HG03354 (cell line): Measurements from ENCODE around the gene DUSP9.

Source experiments
- ATAC-seq: cut with Tn5 transposase; IDR thresholded peaks from one replicate; pipeline ENCODE4 v1.9.1; 2021; ENCODE audit warnings: mild to moderate bottlenecking; ENCODE audit not compliant: unreplicated experiment, poor library complexity, severe bottlenecking

Gene DUSP9

DNA sequence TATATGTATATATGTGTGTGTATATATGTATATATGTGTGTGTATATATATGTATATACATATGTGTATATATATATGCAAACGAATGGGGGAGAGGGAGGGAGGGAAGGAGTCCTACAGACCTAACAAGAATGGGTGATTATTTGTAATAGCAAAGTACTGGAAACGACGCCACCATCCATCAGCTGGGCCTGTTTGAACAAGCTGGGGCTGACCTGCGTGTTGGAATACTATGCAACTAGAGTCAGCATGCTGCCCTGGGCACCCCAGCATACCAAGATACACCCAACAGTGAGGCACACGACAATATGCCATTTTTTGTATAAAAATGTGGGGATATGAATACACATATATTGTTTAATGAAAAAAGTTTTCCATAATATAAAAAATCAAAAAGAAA lies 26.4 kb upstream of the DUSP9 start:
- no peak for ATAC-seq

DNA sequence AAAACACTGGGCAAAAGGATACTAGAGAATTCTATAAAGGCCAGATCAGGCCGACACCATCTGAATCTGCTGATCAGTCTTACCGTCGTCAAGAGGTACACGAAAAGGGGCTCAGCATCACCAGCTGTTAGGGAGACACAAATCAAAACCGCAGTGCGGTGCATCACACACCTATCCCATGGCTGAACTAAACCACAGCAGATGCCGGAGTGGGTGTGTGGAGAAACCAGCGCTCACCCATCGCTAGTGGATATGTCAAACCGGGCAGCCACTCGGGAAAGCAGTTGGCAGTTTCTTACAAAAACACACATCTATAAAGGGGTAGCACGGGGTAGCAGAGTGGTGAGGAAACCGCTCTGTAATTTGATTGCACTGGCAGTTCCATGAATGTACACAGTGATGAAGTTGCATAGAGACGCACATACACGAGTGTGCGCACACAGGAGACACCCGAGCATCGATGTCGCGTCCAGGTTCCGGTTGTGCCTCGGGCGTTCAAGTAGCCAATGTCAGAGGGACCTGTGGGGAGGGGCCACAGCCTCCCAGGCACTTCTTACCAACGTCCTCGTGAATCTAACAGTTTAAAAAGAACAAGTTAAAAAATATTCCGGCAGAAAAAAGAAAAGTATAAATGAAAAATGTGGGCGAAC lies 24.9 kb upstream of the DUSP9 start:
- ATAC-seq: no peak

DNA sequence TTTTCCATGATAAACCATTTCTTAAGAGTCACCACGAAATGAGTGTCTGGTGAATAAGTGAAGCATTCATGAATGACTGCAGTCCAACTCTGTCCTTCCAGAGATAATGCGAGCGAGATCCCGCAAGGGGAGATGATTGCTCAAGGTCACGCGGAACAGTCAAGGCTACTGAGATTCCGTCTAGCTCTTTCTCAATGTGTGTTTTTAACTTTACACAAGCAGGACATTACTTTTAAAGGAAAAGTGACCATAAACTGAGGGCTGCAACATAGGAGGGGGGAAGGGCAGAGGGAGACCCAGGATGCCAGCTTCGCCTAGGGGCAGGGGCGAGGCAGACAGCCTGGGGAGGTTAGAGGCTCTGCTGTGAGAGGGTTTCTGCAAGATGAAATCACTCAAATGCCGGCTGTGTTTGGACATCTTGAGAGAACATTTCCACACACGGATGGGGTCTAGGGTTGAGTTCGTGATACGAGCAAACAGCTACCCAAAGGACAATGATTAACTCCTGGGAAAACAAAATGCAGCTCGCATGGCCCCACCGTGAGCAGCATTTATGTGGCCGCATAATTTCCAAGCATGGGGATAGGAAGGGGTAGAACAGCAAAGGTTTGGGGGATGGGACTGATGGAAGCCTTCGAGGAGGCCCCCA lies 24.2 kb upstream of the DUSP9 start:
- no peak for ATAC-seq

DNA sequence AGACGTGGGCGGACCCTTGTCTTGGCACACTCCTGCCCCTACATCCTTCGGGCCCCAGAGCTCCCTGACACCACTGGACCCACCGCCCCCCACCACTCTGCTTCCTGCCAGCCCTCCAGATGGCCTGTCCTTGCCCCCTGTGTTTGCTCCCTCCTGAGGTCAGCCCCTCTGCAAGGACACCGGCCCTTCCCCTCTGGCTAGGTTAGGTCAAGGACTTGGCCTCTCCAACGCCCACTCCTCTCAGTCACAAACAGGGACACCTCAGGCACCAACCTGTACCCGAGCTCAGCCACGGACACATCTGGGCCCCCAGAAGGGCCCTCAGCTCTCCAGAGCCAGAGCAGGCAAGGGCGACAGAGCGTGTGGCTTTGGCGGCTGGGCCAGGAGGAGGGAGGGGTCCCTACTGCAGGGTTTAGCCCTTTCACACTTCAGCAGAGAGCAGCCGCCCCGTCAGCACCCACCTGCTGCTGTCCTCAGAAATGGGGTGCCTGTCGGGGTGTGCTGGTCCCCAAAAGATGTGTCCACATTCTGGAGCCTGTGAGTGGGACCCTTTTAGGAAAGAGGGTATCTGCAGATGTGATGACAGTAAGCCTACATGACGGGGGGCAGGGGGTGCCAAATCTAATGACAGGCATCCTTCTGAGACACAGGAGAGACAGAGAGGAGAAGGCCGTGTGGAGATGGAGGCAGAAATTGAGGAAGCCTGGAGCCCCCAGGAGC lies 23.5 kb upstream of the DUSP9 start:
- ATAC-seq: no peak

DNA sequence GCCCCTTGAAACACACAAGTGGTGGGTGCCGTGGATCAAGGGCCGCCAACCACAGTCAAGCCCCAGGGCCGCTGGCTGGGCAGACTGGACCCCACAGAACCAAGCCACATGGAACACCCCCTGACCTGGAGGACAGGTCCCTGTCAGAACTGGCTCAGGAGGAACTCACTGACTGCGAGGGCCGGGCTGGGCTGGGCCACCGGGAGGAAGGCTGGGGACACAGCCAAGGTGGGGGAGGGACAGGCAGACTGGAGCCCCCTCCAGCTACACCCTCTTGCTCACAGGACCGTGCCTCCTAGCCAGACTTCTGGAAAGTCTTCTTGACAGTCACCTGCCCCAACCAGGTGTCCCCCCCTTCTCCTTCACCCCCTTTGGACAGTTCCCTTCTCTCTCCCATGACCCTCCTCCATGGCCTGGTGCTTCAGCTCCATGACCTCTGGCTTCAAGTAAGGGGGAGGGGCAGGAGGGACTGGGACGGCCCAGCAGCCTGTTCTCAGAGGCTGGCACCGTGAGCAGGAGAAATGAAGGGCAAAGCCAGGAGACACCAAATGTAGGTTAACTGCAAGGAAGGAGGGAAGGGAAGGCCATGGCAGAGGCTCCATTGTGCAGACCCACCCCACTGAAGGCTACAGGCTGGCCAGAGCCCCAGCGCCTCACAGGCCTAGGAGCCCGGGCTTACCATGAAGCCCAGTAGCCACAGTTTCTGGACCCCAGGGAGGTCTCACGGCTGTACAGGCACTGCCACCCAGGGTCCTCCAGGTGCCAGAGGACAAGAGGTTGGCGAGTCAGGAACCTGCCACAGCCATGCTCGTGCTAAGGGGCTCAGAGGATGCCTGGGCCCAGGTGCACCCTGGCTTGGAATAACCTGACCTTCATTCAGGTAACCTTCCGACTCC lies 22.6 kb upstream of the DUSP9 start:
- ATAC-seq: no peak

DNA sequence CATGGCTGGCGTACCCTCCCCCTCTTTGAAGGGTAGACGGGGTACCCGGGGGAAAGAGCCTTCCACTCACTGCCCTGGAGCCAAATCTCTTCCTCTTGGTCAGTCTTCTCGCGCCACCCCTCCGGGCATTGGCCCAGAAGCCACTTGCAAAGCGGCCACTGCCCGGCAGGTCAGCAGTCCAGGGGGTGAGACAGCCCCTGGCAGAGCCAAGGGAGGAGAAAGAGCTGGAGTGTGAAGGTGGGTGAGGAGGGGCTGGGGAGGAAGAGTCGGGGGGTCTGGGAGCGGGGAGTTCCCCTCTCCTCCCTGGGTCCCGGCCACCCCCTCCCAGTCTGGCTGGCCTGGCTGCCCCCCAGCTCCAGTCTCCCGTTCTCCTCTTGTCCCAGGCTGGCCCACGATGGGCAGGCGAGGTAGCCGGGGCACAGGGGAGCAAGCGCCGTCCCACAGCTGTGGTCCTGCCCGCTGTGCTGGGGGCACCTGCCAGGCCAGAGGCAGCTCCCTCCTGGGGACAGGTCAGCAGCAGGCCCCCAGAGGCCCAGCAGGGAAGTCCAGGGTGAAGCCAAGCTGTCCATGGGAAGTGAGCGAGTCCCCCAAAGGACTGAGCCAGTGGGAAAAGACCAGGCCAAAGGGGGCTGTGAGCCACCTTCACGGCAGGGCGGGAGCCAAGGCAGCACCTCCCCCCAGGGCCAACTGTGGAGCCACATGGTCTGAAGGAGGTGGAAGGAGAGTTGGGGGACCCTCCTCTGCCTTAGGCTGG lies 21.6 kb upstream of the DUSP9 start:
- no peak for ATAC-seq

DNA sequence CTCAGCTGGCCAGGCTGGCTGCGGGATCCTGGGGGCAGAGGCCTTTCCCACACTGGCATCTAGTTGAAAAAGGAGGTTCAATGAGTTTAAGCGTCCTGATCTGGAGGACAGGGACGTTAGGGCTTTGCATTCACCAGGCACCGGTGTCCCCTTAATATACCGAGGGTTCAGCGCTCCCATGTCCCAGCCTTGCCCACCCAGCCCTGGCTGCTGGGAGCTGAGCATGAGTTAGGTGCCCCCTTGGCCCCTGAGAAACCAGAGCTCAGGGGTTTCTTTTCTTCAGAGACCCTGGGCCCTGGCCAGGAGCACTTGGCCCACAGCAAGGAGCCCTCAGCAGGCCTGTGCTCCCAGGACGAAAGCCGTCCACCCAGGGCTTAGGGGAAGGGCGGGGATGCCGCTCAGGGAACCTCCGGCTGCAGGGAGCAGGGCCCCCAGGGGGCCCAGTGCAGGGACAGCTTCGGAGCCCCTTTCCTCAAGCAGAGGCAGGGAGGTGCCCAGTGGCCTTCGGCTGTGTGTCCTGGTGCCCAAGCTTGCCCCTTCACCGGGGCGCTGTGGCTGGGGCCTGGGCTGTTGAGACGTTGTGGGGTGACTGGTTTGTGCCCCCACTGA lies 20.9 kb upstream of the DUSP9 start:
- ATAC-seq: no peak

DNA sequence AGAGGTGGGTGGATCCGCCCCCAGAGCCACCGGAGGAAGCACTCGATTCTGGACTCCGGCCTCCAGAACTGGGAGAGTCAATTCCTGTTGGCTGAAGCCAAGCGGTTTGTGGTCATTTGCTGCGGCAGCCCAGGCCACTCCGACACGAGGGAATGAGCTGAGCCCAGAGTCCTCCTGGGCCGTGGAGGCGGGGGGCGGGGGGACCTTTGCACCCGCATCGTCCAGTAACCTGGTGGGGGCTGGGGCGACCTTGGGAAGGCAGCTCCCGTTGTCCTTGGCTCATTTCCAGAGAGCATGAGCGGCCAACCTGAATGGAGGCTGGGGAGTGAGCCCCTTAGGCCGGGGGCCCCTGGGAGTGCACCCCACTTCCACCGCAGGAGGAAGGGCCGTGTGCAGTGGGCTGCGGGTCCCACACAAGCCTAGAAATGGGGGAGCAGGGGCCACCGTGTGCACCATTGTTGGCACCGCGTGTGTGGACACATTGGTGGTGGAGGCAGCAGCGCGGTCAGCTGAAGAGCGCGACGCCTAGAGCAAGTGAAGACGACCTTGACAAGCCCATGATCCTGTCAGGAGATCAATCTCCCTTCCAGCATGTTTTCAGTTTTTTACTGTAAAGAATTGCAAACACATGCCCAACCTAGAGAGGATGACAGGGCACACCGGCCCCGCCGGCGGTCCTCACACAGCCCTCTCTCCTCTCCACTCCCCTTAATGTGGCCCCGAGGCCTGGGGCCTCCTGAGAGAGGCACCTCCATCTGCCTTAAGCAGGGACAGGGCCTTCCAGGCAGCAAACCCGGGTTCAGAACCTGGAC lies 19.9 kb upstream of the DUSP9 start:
- ATAC-seq: no peak

DNA sequence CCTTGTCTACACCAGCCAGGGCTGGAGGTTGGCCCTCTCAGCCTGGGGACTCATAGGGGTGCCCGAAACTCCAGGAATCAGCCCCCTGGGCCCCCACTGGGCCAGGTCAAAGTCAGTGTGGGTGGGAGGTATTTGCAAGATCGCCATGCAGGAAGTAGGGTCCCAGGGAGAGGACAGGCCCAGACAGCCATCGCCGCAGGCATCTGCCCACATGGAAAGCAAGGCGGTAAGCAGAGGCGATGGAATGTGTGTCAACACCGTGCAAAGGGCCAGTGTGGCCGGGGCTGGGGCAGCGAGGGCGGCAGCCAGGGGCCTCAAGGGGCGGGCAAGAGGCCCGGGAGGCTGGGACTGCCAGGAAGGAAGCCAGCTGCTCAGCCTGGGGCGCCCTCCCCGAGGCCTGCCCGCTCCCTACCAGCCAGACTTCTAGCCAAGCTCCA lies 19.3 kb upstream of the DUSP9 start:
- no peak for ATAC-seq

DNA sequence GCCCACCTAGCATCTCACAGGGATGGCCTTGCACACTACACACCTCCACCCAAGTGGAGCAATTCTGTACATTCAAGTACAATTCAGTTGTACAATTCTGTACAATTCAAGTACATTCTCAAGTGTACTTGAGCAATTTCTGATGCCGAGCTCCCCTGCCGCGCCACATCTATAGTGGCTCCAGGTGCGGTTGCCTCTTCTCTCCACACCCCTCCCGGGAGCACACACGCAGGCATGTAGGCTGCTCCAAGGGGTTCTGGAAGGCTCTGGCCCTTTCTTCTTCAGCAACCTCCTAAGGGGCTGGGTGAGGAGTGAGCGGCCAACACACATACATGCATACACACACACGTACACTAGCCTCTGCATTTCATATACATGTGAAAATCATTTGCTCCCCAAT lies 18.9 kb upstream of the DUSP9 start:
- ATAC-seq: no peak

DNA sequence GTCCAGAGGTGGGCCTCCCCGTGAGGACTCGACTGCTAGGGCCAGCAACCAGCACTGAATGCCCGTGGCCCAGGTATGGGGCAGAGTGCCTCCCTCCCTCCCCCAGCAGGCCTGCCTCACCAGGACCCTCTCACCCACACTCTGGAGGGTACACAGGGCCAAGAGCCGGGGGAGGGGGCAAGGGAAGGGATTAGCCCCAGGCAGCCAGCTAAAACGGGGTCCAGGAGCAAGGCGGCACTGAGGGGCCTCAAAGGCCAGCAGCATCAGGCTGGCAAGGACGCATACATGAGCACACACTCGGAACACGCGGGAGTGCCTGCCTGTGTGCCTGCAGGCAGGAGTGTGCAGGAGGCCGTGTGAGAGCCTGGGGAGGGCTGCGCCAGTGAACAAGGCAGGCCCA lies 18.3 kb upstream of the DUSP9 start:
- ATAC-seq: no peak

DNA sequence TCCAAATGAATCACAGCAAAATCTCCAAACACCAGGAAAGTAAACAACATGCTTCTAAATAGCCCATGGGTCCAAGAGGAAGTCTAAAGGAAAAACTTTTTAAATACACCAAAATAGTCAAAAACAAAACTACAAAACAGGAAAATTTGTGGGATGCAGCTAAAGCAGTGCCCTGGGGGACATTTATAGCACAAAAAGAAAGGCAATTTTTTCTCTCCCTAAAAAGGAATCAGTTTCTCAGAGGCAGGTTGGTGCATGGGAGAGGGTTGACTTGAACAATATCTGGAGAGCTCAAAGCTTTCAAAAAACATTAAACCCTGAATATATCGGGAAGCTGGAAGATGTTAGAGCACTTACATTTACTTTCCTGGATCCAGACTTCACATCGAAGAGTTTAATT lies 15.7 kb upstream of the DUSP9 start:
- no peak for ATAC-seq

DNA sequence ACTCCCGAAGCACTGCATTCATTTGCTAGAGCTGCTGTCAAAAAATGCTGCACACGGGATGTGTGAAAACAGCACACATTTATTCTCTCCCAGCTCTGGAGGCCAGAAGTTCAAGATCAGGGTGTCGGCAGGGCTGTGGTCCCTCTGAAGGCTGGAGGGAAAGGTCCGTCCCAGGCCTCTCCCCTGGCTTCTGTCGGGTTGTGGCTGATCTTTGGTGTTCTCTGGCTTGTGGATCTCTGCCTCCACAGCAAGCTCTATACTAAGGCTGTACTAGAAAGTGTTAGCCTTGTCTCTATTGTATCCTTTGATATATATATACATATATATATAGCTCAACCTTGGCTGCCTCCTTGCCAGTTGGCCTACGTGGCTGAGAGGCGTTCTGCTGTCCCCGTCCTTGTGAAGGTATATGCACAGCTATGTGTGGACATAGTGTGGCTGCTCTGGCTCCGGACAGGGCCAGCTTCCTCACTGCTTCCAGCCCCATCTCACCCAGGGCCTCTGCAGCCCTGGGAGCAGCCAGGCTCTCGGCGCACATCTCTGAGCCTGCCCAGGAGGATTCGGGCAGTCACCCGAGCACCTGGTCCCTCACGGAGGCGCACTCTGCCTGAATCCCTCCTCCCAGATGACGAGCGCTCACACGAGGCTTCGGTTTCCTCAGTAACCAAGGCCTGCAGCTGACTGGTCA lies 15.0 kb upstream of the DUSP9 start:
- ATAC-seq: no peak

DNA sequence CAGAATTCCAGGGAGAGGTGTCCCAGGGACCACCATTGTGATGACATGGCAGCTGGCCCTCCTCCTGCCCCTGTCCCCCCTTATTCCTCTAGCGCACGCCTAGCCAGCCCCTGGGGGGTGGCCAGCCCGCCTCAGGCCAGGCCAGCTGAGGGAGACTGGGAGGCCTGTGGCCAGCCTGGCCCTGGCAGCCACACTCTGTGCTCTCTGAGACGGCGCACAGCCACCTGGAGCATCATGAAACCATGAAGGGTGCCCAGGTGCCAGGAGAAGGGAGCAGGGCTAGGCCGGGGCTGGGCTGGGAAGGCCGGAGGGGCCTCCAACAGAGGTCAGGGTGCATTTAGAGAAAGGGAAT lies 14.4 kb upstream of the DUSP9 start:
- no peak for ATAC-seq

DNA sequence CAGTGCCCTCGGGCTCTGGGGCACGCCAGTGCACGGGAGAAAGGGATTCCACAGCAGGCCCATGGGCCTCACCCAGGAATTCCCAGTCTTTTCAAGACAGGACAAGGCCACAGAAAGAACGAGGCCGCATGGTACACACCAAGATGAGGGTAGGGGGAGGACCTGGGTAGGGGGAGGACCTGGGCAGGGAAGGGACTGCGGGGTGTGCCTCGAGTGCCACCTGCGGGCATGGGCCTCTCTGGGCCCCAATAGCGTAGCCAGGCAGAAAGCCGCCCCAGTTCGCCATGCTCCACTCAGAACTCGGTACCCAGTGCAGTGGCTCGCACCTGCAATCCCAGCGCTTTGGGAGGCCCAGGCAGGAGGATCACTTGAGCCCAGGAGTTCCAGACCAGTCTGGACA lies 14.0 kb upstream of the DUSP9 start:
- ATAC-seq: no peak

DNA sequence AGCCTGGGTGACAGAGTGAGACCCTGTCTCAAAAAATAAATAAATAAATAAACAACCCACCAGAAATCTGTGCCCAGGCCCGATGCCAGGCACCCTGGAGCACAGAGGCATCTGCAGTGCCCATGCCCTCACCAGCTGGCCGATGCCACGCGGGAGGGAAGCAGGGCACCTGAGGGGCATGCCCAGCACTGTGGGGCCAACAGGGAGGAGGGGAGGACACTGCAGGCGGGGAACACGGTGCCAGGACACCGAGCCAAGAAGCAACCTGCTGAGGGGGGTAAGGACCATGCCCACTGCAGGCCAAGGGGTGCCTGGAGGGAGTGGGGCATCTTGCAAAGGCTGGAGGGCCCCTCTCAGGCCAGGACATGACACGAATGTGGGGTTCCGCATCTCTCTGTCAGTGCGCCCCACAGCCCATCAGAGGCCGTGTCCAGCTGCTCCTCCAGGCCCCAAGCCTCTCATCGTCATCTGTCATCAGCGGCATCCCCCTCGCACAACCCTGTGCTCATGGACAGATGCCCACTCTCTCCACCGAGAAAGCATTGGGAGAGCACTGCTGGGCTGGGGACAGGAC lies 13.3 kb upstream of the DUSP9 start:
- no peak for ATAC-seq

DNA sequence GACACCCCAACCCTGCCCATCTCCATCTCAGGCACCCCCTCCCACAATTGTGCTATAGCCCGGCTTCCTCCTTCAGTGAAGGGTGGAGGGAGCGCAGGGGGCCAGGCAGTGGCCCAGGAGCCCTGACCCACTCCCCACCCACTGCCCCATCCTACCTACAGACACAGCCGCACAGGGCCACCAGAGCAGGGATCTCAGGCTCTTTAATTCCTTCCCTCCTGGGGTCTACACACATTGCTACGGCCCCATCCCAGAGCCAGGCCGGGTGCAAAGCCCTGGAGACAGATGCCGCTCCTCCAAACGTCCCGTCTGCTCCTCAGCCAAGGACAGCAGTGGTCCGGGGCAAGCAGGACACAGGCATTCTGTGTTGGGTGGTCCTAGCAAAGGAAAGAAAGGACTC lies 12.8 kb upstream of the DUSP9 start:
- ATAC-seq: no peak

DNA sequence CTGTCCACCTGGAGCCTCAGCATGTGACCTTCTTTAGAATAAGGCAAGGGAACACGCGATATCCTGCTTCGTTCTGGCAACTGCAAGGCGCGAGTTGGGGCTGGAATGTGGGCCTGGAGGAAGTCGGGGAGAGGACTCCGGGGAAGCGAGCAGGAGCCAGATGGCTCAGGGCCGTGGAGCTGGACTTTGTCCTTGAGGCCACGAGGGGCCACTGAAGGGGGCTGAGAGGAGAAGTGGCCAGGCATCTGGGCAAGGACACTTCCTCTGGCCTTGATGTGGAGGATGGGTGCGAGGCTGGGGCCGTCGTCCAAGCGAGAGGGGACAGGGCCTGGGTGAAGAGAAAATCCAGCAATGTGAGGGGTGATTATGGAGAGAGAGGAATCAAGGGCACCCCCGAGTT lies 12.2 kb upstream of the DUSP9 start:
- ATAC-seq: no peak
